Measurements from ENCODE around the gene TOR3A. TPM values are rescaled to one million over a fixed set of nuclear protein-coding genes. Genes with fewer than 3 reads are reported as not detected.

Gene TOR3A
- polyA plus RNA-seq, 3 donors = 50.0 to 67.8 (median 60.9) TPM

- Histone ChIP-seq H3K9me3 (replicated peaks in 1 of 2; ENCODE audit: control insufficient read depth in 1 of 2, insufficient read depth in 1 of 2, low read length in 2 of 2) (no peaks in the 10 kb centered on the region), H3K4me2 (replicated peaks; ENCODE audit: extremely low read depth, low read length, poor library complexity, severe bottlenecking) (no peak overlapping the region), H3K4me1 (ENCODE audit: control insufficient read depth in 1 of 2, insufficient read depth in 2 of 2, low read length in 2 of 2) (peaks cover 36 to 41% of the 10 kb centered on the region in 2 donors), H3K4me3 (replicated peaks in 1 of 3; ENCODE audit: low read depth in 2 of 3, low read length in 3 of 3) (no peak overlapping the region), H2AFZ (ENCODE audit: insufficient read depth, low read depth, low read length, poor library complexity, severe bottlenecking) (no peak overlapping the region), H3K36me3 (replicated peaks in 1 of 2; ENCODE audit: control insufficient read depth in 1 of 2, insufficient read depth in 2 of 2, low read length in 2 of 2) (peaks cover 72 to 84% of the 10 kb centered on the region in 2 donors), H3K27ac (ENCODE audit: low read depth in 1 of 2, low read length in 2 of 2) (peak overlapping the region; percentile 18 to 62), H3K9ac (ENCODE audit: insufficient read depth, low read length, poor library complexity, severe bottlenecking) (peak overlapping the region; percentile 4), H3K79me2 (ENCODE audit: insufficient read depth, low read length) (peaks cover 19% of the 10 kb centered on the region), H3K27me3 (ENCODE audit: control insufficient read depth in 2 of 2, insufficient read depth in 2 of 2, low read length in 2 of 2) (no peaks in the 10 kb centered on the region), H4K20me1 (ENCODE audit: insufficient read depth, low read length) (peaks cover 30% of the 10 kb centered on the region)
- H3K4me3 Mint-ChIP-seq = no peak overlapping the region
- peaks cover 0 to 1% (median 1%) of the 10 kb centered on the region in 3 donors for H3K27me3 Mint-ChIP-seq (ENCODE audit: low read depth in 3 of 3)
- no peaks in the 10 kb centered on the region for H3K9me3 Mint-ChIP-seq
- peaks cover 37% of the 10 kb centered on the region for H3K4me1 Mint-ChIP-seq
- peaks cover 58 to 89% of the 10 kb centered on the region in 2 donors for H3K36me3 Mint-ChIP-seq
- TF ChIP-seq, protein P1, sequence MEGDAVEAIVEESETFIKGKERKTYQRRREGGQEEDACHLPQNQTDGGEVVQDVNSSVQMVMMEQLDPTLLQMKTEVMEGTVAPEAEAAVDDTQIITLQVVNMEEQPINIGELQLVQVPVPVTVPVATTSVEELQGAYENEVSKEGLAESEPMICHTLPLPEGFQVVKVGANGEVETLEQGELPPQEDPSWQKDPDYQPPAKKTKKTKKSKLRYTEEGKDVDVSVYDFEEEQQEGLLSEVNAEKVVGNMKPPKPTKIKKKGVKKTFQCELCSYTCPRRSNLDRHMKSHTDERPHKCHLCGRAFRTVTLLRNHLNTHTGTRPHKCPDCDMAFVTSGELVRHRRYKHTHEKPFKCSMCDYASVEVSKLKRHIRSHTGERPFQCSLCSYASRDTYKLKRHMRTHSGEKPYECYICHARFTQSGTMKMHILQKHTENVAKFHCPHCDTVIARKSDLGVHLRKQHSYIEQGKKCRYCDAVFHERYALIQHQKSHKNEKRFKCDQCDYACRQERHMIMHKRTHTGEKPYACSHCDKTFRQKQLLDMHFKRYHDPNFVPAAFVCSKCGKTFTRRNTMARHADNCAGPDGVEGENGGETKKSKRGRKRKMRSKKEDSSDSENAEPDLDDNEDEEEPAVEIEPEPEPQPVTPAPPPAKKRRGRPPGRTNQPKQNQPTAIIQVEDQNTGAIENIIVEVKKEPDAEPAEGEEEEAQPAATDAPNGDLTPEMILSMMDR (IDR thresholded peaks at IDR 0.05) = no peak
- peak overlapping the region in 4 of 7 donors; percentile 56 to 74 (median 62) for H3K27ac Mint-ChIP-seq
- 0% methylated on average over 2 of the region's 5 CpGs for WGBS (ENCODE audit: insufficient coverage)
- DNase-seq = peak in 1 of 3 donors; percentile 51
- intact Hi-C loops (cut with micrococcal nuclease) = no loop called here
Observed at GRCh38 chr1:179091691-179092165, 9.9 kb downstream of the TOR3A start.

- H4K20me1 ChIP-seq (ENCODE audit: insufficient read depth, low read length) = peaks cover 19% of the 10 kb centered on the region
- no peaks in the 10 kb centered on the region for H3K9me3 ChIP-seq (replicated peaks in 1 of 2; ENCODE audit: control insufficient read depth in 1 of 2, insufficient read depth in 1 of 2, low read length in 2 of 2)
- TF ChIP-seq, protein P1 (IDR thresholded peaks at IDR 0.05) = no peak
- no peak overlapping the region for H3K4me3 ChIP-seq (replicated peaks in 1 of 3; ENCODE audit: low read depth in 2 of 3, low read length in 3 of 3)
- peak overlapping the region in 1 of 2 donors; percentile 62 for H3K27ac ChIP-seq (ENCODE audit: low read depth in 1 of 2, low read length in 2 of 2)
- peaks cover 79 to 84% of the 10 kb centered on the region in 2 donors for H3K36me3 ChIP-seq (replicated peaks in 1 of 2; ENCODE audit: control insufficient read depth in 1 of 2, insufficient read depth in 2 of 2, low read length in 2 of 2)
- Mint-ChIP-seq H3K27me3 (ENCODE audit: low read depth in 3 of 3) (peaks cover 0 to 1% (median 1%) of the 10 kb centered on the region in 3 donors), H3K4me1 (peaks cover 29% of the 10 kb centered on the region), H3K36me3 (peaks cover 69 to 90% of the 10 kb centered on the region in 2 donors), H3K27ac (peak overlapping the region in 6 of 7 donors; percentile 10 to 77 (median 34)), H3K4me3 (no peak overlapping the region), H3K9me3 (no peaks in the 10 kb centered on the region)
- no peak for DNase-seq
- H3K9ac ChIP-seq (ENCODE audit: insufficient read depth, low read length, poor library complexity, severe bottlenecking) = no peak overlapping the region
- H3K4me2 ChIP-seq (replicated peaks; ENCODE audit: extremely low read depth, low read length, poor library complexity, severe bottlenecking) = no peak overlapping the region
- peaks cover 7% of the 10 kb centered on the region for H3K79me2 ChIP-seq (ENCODE audit: insufficient read depth, low read length)
- WGBS (ENCODE audit: insufficient coverage) = 89% methylated on average over 6 of the region's 9 CpGs
- peaks cover 30 to 31% of the 10 kb centered on the region in 2 donors for H3K4me1 ChIP-seq (ENCODE audit: control insufficient read depth in 1 of 2, insufficient read depth in 2 of 2, low read length in 2 of 2)
- no peak overlapping the region for H2AFZ ChIP-seq (ENCODE audit: insufficient read depth, low read depth, low read length, poor library complexity, severe bottlenecking)
- intact Hi-C loops (cut with micrococcal nuclease) = no loop called here
- no peaks in the 10 kb centered on the region for H3K27me3 ChIP-seq (ENCODE audit: control insufficient read depth in 2 of 2, insufficient read depth in 2 of 2, low read length in 2 of 2)
Observed at GRCh38 chr1:179092896-179093461, 11.1 kb downstream of the TOR3A start.

Measured in CD14-positive monocyte (primary cell).